SK-N-SH treated with all-trans-retinoic acid at 6 μM for 48 hours (cell line): ENCODE measurements around the gene NOD2.

Source experiments
- ATAC-seq: fragments of 200-7000 bp; cut with Tn5 transposase; 3 replicates; pipeline ENCODE4 v1.9.1; 2020; ENCODE audit warnings: mild to moderate bottlenecking, moderate library complexity
- ARNTL ChIP-seq: fragments of 450-650 bp; formaldehyde crosslinking; IDR thresholded peaks from 2 replicates; pipeline ENCODE4 v1.5.0; 2020; ENCODE audit warnings: low read depth, mild to moderate bottlenecking, moderate library complexity, borderline replicate concordance
- CSDC2 ChIP-seq: fragments of 250-450 bp; sonication (Bioruptor Pico); IDR thresholded peaks from 2 replicates; pipeline ENCODE4 v1.5.0; 2020; ENCODE audit warnings: mild to moderate bottlenecking, moderate library complexity
- GLIS3 ChIP-seq: fragments of 250-450 bp; sonication (Bioruptor Pico); IDR thresholded peaks from 2 replicates; pipeline ENCODE4 v1.5.0; 2020; ENCODE audit warnings: mild to moderate bottlenecking, moderate library complexity
- ISL1 ChIP-seq: fragments of 250-450 bp; sonication (Bioruptor Pico); IDR thresholded peaks from 2 replicates; pipeline ENCODE4 v2.1.2; 2022; ENCODE audit warnings: mild to moderate bottlenecking, moderate library complexity
- RARB ChIP-seq: fragments of 250-450 bp; sonication (Bioruptor Pico); IDR thresholded peaks from 2 replicates; pipeline ENCODE4 v1.8.0; 2021; ENCODE audit warnings: mild to moderate bottlenecking, moderate library complexity
- TOX ChIP-seq: fragments of 250-450 bp; sonication (Bioruptor Pico); IDR thresholded peaks from 2 replicates; pipeline ENCODE4 v1.8.0; 2021; ENCODE audit warnings: mild to moderate bottlenecking, moderate library complexity, borderline replicate concordance
- ZFP3 ChIP-seq: fragments of 250-450 bp; sonication (Bioruptor Pico); IDR thresholded peaks from 2 replicates; pipeline ENCODE4 v1.5.0; 2020; ENCODE audit warnings: mild to moderate bottlenecking, moderate library complexity
- ZFP30 ChIP-seq: fragments of 450-650 bp; formaldehyde crosslinking; IDR thresholded peaks from 2 replicates; pipeline ENCODE4 v1.5.0; 2022; ENCODE audit warnings: mild to moderate bottlenecking, moderate library complexity
- ZNF565 ChIP-seq: fragments of 450-650 bp; formaldehyde crosslinking; conservative IDR thresholded peaks from 2 replicates; pipeline ENCODE4 v1.5.0; 2020; ENCODE audit warnings: low read depth, mild to moderate bottlenecking, moderate library complexity
- ZNF70 ChIP-seq: fragments of 450-650 bp; formaldehyde crosslinking; IDR thresholded peaks from 2 replicates; pipeline ENCODE4 v1.5.0; 2020; ENCODE audit warnings: mild to moderate bottlenecking, moderate library complexity
- ZNF8 ChIP-seq: fragments of 450-650 bp; formaldehyde crosslinking; IDR thresholded peaks from 2 replicates; pipeline ENCODE4 v1.5.0; 2020; ENCODE audit warnings: mild to moderate bottlenecking, moderate library complexity
- TF ChIP-seq, protein P1 (sequence below): fragments of 250-450 bp; sonication (Bioruptor Pico); IDR thresholded peaks from 2 replicates; pipeline ENCODE4 v1.5.1; 2021; ENCODE audit warnings: mild to moderate bottlenecking, moderate library complexity
- TF ChIP-seq, protein P2 (sequence below): fragments of 250-450 bp; sonication (Bioruptor Pico); IDR thresholded peaks from 2 replicates; pipeline ENCODE4 v1.5.1; 2020; ENCODE audit warnings: low read depth, mild to moderate bottlenecking, moderate library complexity
- TF ChIP-seq, protein P3 (sequence below): fragments of 250-450 bp; sonication (Bioruptor Pico); IDR thresholded peaks from 2 replicates; pipeline ENCODE4 v1.8.0; 2020; ENCODE audit warnings: mild to moderate bottlenecking, moderate library complexity, borderline replicate concordance
- TF ChIP-seq, protein P4 (sequence below): fragments of 250-450 bp; sonication (Bioruptor Pico); IDR thresholded peaks from 2 replicates; pipeline ENCODE4 v1.5.0; 2020; ENCODE audit warnings: mild to moderate bottlenecking, moderate library complexity
- TF ChIP-seq, protein P5 (sequence below): fragments of 250-450 bp; sonication (Bioruptor Pico); IDR thresholded peaks from 2 replicates; pipeline ENCODE4 v1.8.0; 2021; ENCODE audit warnings: low read depth, mild to moderate bottlenecking, moderate library complexity, borderline replicate concordance

Gene NOD2

DNA sequence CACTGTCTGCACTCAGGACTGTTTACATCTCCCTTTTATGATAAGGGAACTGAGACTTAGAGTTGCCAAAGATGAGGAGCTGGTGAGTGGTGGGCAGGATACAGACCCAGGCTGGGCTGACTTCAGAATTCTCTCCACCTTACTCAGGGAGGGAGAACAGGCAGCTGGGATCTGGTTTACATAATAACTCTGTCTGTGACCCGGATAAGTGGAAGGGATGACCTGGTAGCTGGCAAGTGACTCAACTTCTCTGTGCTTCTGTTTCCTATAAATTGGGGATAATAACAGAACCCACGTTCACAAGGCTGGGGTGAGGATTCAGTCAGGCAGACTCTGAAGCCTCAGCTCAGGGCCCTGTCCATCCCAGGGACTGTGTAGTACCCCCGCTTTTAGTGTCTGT, 14.9 kb upstream of the NOD2 start (continued):
- TF ChIP-seq, protein P1, sequence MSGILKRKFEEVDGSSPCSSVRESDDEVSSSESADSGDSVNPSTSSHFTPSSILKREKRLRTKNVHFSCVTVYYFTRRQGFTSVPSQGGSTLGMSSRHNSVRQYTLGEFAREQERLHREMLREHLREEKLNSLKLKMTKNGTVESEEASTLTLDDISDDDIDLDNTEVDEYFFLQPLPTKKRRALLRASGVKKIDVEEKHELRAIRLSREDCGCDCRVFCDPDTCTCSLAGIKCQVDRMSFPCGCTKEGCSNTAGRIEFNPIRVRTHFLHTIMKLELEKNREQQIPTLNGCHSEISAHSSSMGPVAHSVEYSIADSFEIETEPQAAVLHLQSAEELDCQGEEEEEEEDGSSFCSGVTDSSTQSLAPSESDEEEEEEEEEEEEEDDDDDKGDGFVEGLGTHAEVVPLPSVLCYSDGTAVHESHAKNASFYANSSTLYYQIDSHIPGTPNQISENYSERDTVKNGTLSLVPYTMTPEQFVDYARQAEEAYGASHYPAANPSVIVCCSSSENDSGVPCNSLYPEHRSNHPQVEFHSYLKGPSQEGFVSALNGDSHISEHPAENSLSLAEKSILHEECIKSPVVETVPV (CRISPR knock-in tag): no peak
- TF ChIP-seq, protein P2, sequence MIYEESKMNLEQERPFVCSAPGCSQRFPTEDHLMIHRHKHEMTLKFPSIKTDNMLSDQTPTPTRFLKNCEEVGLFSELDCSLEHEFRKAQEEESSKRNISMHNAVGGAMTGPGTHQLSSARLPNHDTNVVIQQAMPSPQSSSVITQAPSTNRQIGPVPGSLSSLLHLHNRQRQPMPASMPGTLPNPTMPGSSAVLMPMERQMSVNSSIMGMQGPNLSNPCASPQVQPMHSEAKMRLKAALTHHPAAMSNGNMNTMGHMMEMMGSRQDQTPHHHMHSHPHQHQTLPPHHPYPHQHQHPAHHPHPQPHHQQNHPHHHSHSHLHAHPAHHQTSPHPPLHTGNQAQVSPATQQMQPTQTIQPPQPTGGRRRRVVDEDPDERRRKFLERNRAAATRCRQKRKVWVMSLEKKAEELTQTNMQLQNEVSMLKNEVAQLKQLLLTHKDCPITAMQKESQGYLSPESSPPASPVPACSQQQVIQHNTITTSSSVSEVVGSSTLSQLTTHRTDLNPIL (CRISPR knock-in tag): no peak
- TF ChIP-seq RARB (CRISPR knock-in tag): no peak
- TF ChIP-seq, protein P3, sequence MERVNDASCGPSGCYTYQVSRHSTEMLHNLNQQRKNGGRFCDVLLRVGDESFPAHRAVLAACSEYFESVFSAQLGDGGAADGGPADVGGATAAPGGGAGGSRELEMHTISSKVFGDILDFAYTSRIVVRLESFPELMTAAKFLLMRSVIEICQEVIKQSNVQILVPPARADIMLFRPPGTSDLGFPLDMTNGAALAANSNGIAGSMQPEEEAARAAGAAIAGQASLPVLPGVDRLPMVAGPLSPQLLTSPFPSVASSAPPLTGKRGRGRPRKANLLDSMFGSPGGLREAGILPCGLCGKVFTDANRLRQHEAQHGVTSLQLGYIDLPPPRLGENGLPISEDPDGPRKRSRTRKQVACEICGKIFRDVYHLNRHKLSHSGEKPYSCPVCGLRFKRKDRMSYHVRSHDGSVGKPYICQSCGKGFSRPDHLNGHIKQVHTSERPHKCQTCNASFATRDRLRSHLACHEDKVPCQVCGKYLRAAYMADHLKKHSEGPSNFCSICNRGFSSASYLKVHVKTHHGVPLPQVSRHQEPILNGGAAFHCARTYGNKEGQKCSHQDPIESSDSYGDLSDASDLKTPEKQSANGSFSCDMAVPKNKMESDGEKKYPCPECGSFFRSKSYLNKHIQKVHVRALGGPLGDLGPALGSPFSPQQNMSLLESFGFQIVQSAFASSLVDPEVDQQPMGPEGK (CRISPR knock-in tag): no peak
- no peak for TF ChIP-seq ZFP30 (CRISPR knock-in tag)

DNA sequence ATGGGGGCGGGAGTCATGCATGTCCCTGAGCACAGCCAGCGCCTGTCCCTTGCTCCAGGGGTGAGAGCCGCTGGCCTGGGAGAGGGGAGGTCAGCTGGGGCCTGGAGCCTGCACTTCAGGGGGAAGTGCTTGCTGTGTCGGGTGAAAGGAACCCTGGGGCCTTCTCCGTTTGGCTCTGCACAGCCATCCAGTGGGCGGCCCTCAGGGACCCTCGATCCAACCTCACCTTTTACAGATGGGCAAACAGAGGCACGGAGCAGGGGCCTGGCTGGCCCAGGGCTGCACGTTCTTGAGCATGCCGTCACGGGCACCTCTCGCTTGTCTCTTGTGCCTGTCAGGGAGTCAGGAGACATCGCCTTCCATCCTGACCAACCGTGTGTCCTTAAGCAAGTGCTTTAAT, 14.1 kb upstream of the NOD2 start:
- no peak for ATAC-seq
- TF ChIP-seq, protein P4, sequence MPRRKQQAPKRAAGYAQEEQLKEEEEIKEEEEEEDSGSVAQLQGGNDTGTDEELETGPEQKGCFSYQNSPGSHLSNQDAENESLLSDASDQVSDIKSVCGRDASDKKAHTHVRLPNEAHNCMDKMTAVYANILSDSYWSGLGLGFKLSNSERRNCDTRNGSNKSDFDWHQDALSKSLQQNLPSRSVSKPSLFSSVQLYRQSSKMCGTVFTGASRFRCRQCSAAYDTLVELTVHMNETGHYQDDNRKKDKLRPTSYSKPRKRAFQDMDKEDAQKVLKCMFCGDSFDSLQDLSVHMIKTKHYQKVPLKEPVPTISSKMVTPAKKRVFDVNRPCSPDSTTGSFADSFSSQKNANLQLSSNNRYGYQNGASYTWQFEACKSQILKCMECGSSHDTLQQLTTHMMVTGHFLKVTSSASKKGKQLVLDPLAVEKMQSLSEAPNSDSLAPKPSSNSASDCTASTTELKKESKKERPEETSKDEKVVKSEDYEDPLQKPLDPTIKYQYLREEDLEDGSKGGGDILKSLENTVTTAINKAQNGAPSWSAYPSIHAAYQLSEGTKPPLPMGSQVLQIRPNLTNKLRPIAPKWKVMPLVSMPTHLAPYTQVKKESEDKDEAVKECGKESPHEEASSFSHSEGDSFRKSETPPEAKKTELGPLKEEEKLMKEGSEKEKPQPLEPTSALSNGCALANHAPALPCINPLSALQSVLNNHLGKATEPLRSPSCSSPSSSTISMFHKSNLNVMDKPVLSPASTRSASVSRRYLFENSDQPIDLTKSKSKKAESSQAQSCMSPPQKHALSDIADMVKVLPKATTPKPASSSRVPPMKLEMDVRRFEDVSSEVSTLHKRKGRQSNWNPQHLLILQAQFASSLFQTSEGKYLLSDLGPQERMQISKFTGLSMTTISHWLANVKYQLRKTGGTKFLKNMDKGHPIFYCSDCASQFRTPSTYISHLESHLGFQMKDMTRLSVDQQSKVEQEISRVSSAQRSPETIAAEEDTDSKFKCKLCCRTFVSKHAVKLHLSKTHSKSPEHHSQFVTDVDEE: no peak
- TF ChIP-seq ZNF8 (CRISPR knock-in tag) (no peak), ZFP30 (CRISPR knock-in tag) (no peak), ARNTL (CRISPR knock-in tag) (no peak), RARB (CRISPR knock-in tag) (no peak), ISL1 (CRISPR knock-in tag) (no peak), ZNF70 (CRISPR knock-in tag) (no peak), ZNF565 (CRISPR knock-in tag) (no peak), TOX (no peak), GLIS3 (CRISPR knock-in tag) (no peak), CSDC2 (CRISPR knock-in tag) (no peak)
- TF ChIP-seq, protein P3 (CRISPR knock-in tag): no peak
- TF ChIP-seq, protein P2 (CRISPR knock-in tag): no peak

DNA sequence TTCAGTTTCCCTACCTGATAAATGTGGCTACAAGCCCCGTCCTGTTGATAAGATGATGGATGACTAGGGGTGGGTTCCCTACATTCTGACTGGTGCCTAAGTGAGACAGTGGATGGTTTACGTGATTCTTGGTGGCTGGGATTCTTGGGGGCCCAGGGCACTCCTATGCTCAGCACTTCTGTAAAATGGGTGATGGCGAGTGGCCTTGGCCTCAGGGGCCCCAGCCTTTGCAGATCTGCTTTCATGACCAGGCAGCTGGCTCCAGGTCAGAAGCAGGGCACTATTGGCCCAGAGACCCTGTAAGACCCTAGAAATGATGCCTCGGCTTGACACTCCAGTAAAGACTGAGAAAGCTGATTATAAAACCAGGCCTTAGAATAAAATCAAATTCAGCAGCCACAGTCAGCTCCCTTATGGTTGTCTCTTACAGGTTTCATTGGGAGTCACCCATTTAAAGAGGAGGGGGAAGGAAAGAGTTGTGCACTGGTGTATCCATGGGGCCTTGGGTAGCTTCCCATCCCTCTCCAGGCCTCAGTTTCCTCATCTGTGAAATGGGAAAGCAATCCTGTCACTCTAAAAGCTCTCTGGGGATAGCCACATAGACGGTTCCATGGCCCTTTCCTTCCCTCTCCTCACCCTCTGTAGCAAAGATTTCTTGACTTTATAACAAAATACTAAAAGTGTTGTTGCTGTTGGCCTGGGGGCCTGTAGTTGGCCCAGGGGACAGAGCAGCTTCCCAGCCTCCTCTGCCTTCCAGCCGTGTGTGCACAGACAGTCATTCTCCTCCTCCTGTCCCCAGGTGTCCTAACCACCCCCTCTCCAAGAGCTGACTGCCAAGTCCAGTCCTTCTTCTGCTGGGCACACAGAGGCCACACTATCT, 13.5 kb upstream of the NOD2 start:
- TF ChIP-seq, protein P5, sequence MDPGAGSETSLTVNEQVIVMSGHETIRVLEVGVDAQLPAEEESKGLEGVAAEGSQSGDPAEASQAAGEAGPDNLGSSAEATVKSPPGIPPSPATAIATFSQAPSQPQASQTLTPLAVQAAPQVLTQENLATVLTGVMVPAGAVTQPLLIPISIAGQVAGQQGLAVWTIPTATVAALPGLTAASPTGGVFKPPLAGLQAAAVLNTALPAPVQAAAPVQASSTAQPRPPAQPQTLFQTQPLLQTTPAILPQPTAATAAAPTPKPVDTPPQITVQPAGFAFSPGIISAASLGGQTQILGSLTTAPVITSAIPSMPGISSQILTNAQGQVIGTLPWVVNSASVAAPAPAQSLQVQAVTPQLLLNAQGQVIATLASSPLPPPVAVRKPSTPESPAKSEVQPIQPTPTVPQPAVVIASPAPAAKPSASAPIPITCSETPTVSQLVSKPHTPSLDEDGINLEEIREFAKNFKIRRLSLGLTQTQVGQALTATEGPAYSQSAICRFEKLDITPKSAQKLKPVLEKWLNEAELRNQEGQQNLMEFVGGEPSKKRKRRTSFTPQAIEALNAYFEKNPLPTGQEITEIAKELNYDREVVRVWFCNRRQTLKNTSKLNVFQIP: no peak
- TF ChIP-seq, protein P2 (CRISPR knock-in tag): no peak
- no peak for TF ChIP-seq ZNF8 (CRISPR knock-in tag)
- no peak for TF ChIP-seq ZFP3 (CRISPR knock-in tag)
- TF ChIP-seq ZFP30 (CRISPR knock-in tag): no peak
- no peak for ATAC-seq
